Measurements from ENCODE around the gene KBTBD2.

The KBTBD2 gene

GRCh38 chr7:32896564-32897347 lies 5.2 kb upstream of the KBTBD2 start:
- ATAC-seq = no peak
- TF ChIP-seq SNAI2 (CRISPR knock-in tag; IDR thresholded peaks at IDR 0.05) (no peak), ISL1 (CRISPR knock-in tag; IDR thresholded peaks at IDR 0.05) (no peak), ZC3H10 (CRISPR knock-in tag; IDR thresholded peaks at IDR 0.05) (no peak), PATZ1 (CRISPR knock-in tag; IDR thresholded peaks at IDR 0.05; ENCODE audit: borderline replicate concordance) (no peak), CSDC2 (CRISPR knock-in tag; IDR thresholded peaks at IDR 0.05) (no peak), POU6F1 (CRISPR knock-in tag; IDR thresholded peaks at IDR 0.05; ENCODE audit: borderline replicate concordance, low read depth) (no peak), TSHZ2 (CRISPR knock-in tag; IDR thresholded peaks at IDR 0.05) (no peak), TOX (CRISPR knock-in tag; IDR thresholded peaks at IDR 0.05; ENCODE audit: borderline replicate concordance) (no peak), BACH2 (CRISPR knock-in tag; IDR thresholded peaks at IDR 0.05; ENCODE audit: borderline replicate concordance) (no peak), ZNF8 (CRISPR knock-in tag; IDR thresholded peaks at IDR 0.05) (no peak), RARB (CRISPR knock-in tag; IDR thresholded peaks at IDR 0.05) (no peak)

GRCh38 chr7:32894171-32894570 lies 2.6 kb upstream of the KBTBD2 start:
- ATAC-seq = no peak
- TF ChIP-seq RARB (CRISPR knock-in tag; IDR thresholded peaks at IDR 0.05) = no peak

GRCh38 chr7:32893722-32894121 lies 2.2 kb upstream of the KBTBD2 start:
- no peak for ATAC-seq
- TF ChIP-seq ZNF8 (CRISPR knock-in tag; IDR thresholded peaks at IDR 0.05) (no peak), CSDC2 (CRISPR knock-in tag; IDR thresholded peaks at IDR 0.05) (no peak), CSRNP3 (CRISPR knock-in tag; IDR thresholded peaks at IDR 0.05) (no peak), PPARA (CRISPR knock-in tag; IDR thresholded peaks at IDR 0.05; ENCODE audit: borderline replicate concordance) (no peak), GLIS3 (CRISPR knock-in tag; IDR thresholded peaks at IDR 0.05) (no peak), ZNF565 (CRISPR knock-in tag; conservative IDR thresholded peaks at IDR 0.05; ENCODE audit: low read depth) (no peak), TSHZ2 (CRISPR knock-in tag; IDR thresholded peaks at IDR 0.05) (no peak), CREB5 (CRISPR knock-in tag; IDR thresholded peaks at IDR 0.05; ENCODE audit: low read depth) (no peak), BACH2 (CRISPR knock-in tag; IDR thresholded peaks at IDR 0.05; ENCODE audit: borderline replicate concordance) (no peak), ZFP3 (CRISPR knock-in tag; IDR thresholded peaks at IDR 0.05) (no peak), OSR1 (CRISPR knock-in tag; IDR thresholded peaks at IDR 0.05) (no peak)
